ENCODE data around the gene CHST4.

The CHST4 gene

DNA sequence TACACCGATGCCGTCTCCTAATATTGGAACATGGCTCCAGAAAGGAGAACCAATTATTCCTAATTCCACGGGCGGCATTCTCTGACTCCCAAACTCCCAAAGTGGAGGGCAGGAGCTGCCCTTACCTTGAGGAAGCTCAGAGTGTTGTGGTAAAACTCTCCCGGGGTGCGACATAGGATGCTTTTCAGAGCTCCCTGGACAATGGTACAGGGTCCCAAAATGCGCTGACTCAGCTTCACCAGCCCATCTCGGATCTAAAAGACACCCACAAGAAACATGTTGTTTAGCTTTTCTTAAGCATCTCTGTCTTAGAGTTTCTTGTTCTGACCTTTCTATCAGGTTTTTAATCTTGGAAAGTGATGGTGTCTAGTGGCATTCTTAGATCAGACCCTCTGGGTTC is 43.9 kb downstream of the CHST4 start:
- Histone ChIP-seq H3K36me3 (ENCODE audit: insufficient read depth, low read length) (no peaks in the 10 kb centered on the region), H3K4me1 (ENCODE audit: insufficient read depth, low read length) (peaks cover 10% of the 10 kb centered on the region), H3K27ac (ENCODE audit: low read length) (no peak overlapping the region), H4K20me1 (ENCODE audit: insufficient read depth, low read length) (no peaks in the 10 kb centered on the region), H3K4me3 (ENCODE audit: low read depth in 1 of 2, low read length in 2 of 2) (no peak overlapping the region), H3K4me2 (ENCODE audit: insufficient read depth, low read length) (no peak overlapping the region), H3K9me3 (ENCODE audit: insufficient read depth, low read length, severe bottlenecking) (no peaks in the 10 kb centered on the region), H2AFZ (ENCODE audit: low read depth, low read length) (no peak overlapping the region), H3K79me2 (ENCODE audit: insufficient read depth, low read length) (no peaks in the 10 kb centered on the region), H3K27me3 (ENCODE audit: insufficient read depth, low read length, poor library complexity) (peaks cover 16% of the 10 kb centered on the region), H3K9ac (ENCODE audit: low read depth, low read length) (no peak overlapping the region)
- DNase-seq: no peak
- TF ChIP-seq, protein P1, sequence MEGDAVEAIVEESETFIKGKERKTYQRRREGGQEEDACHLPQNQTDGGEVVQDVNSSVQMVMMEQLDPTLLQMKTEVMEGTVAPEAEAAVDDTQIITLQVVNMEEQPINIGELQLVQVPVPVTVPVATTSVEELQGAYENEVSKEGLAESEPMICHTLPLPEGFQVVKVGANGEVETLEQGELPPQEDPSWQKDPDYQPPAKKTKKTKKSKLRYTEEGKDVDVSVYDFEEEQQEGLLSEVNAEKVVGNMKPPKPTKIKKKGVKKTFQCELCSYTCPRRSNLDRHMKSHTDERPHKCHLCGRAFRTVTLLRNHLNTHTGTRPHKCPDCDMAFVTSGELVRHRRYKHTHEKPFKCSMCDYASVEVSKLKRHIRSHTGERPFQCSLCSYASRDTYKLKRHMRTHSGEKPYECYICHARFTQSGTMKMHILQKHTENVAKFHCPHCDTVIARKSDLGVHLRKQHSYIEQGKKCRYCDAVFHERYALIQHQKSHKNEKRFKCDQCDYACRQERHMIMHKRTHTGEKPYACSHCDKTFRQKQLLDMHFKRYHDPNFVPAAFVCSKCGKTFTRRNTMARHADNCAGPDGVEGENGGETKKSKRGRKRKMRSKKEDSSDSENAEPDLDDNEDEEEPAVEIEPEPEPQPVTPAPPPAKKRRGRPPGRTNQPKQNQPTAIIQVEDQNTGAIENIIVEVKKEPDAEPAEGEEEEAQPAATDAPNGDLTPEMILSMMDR (IDR thresholded peaks at IDR 0.05; ENCODE audit: borderline replicate concordance, extremely low read depth, low read length, poor library complexity, severe bottlenecking): no peak
- TF ChIP-seq EZH2 (IDR thresholded peaks at IDR 0.05; ENCODE audit: borderline replicate concordance, low read depth, low read length, severe bottlenecking): no peak
- no peak for ATAC-seq (ENCODE audit: insufficient read depth, low read depth)

DNA sequence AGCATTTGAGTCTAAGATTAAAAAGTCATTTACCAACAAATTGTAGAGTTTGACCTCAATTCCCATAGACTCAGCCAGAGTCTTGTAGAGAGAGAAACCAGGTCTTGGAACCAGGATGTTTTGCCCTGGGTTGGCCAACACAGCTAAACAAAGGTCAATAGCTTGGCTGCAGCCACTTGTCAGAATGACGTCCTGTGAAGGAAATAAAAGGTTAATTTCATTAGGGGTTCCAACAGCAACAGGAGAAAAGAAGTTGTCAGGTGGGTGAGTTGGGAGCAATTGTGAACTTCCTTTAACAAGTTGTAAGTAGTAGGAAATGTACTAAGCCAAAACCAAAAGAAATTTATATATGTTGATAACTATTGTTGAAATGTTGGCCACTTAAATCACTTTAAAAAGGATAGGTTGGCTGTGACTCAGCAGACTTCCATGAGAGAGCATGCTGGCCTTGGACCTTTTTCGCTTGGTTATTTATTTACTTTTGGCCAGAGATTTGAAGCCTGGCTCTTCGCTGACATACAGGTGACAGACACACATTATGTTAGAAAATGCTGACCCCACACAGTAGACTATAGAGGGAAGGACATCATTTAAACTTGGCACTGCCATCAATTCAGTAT is 46.4 kb downstream of the CHST4 start:
- Histone ChIP-seq H3K27ac (ENCODE audit: low read length) (no peak overlapping the region), H3K79me2 (ENCODE audit: insufficient read depth, low read length) (no peaks in the 10 kb centered on the region), H3K4me3 (ENCODE audit: low read depth in 1 of 2, low read length in 2 of 2) (no peak overlapping the region), H3K9ac (ENCODE audit: low read depth, low read length) (no peak overlapping the region), H3K36me3 (ENCODE audit: insufficient read depth, low read length) (no peaks in the 10 kb centered on the region), H3K9me3 (ENCODE audit: insufficient read depth, low read length, severe bottlenecking) (no peaks in the 10 kb centered on the region), H2AFZ (ENCODE audit: low read depth, low read length) (no peak overlapping the region), H4K20me1 (ENCODE audit: insufficient read depth, low read length) (no peaks in the 10 kb centered on the region), H3K4me2 (ENCODE audit: insufficient read depth, low read length) (no peak overlapping the region), H3K27me3 (ENCODE audit: insufficient read depth, low read length, poor library complexity) (peaks cover 23% of the 10 kb centered on the region), H3K4me1 (ENCODE audit: insufficient read depth, low read length) (no peaks in the 10 kb centered on the region)
- DNase-seq (no peak), ATAC-seq (ENCODE audit: insufficient read depth, low read depth) (no peak)
- no peak for TF ChIP-seq EZH2 (IDR thresholded peaks at IDR 0.05; ENCODE audit: borderline replicate concordance, low read depth, low read length, severe bottlenecking)
- TF ChIP-seq, protein P1 (IDR thresholded peaks at IDR 0.05; ENCODE audit: borderline replicate concordance, extremely low read depth, low read length, poor library complexity, severe bottlenecking): no peak

- DNase-seq: no peak
- Histone ChIP-seq H3K4me2 (ENCODE audit: insufficient read depth, low read length) (no peak overlapping the region), H3K27me3 (ENCODE audit: insufficient read depth, low read length, poor library complexity) (peaks cover 23% of the 10 kb centered on the region), H3K79me2 (ENCODE audit: insufficient read depth, low read length) (no peaks in the 10 kb centered on the region), H3K4me1 (ENCODE audit: insufficient read depth, low read length) (no peaks in the 10 kb centered on the region), H3K4me3 (ENCODE audit: low read depth in 1 of 2, low read length in 2 of 2) (no peak overlapping the region), H3K9ac (ENCODE audit: low read depth, low read length) (no peak overlapping the region), H4K20me1 (ENCODE audit: insufficient read depth, low read length) (no peaks in the 10 kb centered on the region), H3K36me3 (ENCODE audit: insufficient read depth, low read length) (no peaks in the 10 kb centered on the region), H2AFZ (ENCODE audit: low read depth, low read length) (no peak overlapping the region), H3K9me3 (ENCODE audit: insufficient read depth, low read length, severe bottlenecking) (no peaks in the 10 kb centered on the region), H3K27ac (ENCODE audit: low read length) (no peak overlapping the region)
- no peak for ATAC-seq (ENCODE audit: insufficient read depth, low read depth)
- TF ChIP-seq, protein P1 (IDR thresholded peaks at IDR 0.05; ENCODE audit: borderline replicate concordance, extremely low read depth, low read length, poor library complexity, severe bottlenecking): no peak
- TF ChIP-seq EZH2 (IDR thresholded peaks at IDR 0.05; ENCODE audit: borderline replicate concordance, low read depth, low read length, severe bottlenecking): no peak
These were observed 47.3 kb downstream of the CHST4 start for GRCh38 chr16:71573387-71574094.
